Superior temporal gyrus (tissue), 1 donor: ENCODE results near the gene PRKCH.

ENCODE experiments used
- DNase-seq: peaks from one replicate; pipeline ENCODE4 v3.0.0-alpha.2; 2016; ENCODE audit errors: extremely low spot score

PRKCH gene

DNA sequence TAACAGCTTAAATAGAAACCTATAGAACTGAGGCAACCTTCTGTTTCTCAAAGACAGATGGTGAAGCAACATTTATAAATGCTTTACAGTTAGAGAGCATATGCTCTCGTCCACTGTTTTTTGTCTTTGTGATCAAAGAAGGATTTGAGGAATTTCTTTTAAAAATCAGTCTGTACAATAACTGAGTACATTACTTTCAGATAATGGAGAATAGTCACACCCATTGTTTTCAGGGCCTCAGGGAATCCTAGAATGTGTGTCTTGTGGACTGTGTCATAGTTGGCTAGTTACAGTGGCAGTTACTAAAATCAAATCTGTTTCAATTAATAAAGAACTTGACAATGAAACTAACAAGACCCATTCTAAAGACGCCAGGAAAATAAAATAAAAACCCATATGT lies 107.9 kb downstream of the PRKCH start:
- no peak for DNase-seq

DNA sequence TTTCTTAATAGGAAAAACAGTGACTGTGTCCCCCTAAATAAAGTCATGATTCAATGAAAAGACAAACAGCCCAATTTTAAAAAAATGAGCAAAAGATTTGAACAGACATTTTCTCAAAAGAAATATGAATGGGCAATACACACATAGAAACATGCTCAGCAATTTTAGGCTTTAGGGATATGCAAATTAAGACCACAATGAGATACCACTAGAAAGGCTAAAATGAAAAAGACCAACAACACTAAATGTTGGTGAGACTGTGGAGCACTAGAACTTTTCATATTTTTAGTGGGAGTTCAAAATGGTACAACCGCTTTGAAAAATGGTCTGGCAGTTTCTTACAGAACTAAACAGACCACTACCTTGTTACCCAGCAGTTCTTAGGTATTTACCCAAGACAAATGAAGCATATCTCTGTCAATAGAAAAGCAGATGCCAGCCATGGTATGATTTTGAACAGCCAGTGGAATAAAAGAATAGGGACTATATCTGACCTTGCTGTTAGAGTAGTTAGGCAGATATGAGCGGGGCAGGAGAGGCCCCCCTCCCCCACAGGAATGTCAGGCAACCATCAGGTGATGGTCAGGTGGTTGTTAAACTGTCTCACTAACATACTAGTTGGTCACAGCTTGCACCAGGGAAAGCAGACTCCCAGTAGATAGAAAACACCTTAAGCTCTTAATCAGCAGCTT lies 108.8 kb downstream of the PRKCH start:
- no peak for DNase-seq

DNA sequence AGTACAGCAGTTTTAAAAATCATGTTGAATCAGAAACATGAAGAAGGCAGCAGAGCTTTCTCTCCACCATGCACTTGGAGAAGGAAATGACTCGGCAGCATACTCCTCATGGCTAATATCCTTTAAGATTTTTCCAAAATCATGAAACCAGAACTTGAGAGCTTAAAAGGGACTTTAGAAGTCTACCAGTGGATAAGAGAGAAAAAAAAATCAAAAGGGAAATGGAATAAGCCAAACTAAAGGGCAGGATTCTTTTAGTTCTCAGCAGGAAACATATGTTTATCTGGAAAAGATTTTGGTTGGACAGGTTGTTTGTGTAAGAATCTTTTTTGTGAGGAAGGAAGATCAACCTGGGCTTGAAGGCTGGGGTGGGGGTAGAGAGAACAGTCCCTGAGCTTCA lies 111.8 kb downstream of the PRKCH start:
- no peak for DNase-seq

DNA sequence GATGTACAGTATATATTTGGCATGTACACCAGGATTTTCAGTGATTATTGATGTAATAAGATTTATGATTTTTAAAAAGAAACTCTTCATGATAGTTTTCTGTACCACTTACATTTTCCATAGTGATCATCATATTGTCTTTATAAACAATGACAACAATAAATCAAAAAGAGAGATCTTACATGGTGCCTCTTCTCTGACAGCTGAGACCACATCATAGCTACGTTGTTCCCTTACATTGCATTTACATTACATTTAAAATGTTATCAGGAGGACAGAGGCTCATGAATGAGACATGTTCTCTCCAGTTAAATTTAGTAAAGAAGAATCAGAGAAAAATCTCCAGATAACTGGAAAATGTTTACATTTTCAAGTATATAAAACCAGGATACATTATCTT lies 112.4 kb downstream of the PRKCH start:
- DNase-seq = no peak

DNA sequence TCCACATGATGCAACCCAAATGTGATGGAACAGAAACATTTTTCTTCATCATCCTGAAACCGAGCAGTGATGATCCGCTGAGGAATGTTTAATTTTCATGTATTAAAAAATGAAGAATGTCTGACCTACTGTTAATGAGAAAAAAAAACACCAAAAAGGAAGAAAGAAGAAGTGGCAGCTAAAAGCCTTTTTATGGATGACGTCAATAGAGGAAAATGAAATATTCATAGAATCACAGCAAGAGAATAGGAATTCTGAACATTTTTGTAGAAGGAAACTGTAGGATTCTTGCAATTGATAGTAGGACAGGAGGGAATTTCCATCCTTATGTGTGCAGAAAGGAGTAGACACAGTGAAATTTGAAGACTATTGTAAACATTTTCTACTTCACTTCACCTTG lies 112.9 kb downstream of the PRKCH start:
- no peak for DNase-seq

DNA sequence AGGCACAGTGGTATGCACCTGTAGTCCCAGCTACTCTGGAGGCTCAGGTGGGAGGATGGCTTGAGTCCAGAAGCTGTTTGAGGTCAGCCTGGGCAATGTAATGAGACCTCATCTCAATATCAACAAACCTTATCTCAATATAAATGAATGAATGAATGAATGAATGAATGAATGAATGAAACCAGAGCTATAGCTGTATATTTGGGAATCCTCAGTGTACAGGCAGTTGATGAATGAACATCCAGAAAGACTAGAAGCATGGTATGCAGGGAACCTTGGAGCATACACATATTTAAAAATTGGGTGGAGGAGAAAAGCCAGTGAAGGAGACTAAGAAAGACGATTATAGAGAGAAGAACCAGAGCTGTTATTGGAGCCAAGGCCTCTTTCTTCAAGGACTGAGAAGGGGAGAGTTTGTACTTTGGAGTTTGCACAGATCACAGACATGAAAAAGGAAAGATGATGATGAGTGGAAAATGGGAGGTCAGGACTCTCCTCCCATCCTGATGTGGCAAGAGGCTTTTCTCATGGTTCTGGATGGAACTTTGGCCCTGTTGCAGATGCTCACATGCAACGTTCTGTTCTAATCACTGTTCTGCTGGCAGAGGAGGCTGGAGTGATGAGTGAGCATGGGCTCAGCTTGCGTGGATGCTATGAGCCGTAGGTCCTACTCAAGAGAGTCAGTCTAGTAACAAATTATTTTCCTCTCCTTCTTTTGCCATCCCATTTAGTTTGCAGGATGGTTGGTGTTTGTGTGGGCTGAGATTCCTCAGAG lies 114.4 kb downstream of the PRKCH start:
- DNase-seq = no peak

DNA sequence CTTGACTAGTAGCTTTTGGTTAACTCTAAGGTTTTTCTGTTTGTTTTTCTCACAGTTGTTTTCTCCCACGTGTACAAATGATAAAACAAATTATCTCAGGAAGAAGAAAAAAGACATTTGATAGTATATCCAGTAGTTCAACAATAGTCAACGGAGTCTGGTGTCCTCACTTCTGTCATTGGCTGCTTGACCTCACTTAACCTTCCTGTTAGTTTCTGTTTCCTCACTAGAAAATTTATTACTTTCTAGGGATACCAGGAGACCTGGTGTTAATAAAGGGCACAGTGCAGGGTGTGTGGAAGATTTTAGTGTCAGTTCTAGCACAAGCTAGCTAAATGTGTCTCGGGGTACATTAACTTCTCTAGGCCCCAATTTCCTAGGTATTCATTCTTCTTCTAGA lies 116.0 kb downstream of the PRKCH start:
- no peak for DNase-seq

DNA sequence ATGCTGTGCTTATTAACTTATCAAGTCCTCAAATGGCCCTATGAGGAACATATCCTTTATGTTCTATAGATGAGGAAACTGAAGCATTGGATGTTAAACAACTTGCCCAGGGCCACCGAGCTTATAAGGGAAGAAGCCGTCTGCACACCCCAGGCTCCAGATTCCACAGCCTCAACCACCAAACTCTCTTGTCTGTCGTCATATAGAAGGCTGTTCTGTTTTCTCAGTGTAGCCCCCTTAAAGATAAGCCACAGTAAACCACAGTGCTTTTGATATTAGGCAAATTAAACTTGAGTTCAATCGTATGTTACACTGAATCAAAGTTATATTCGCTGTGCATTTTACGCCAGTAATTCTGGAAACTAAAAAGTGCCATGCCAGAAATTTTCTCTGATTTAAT lies 116.7 kb downstream of the PRKCH start:
- DNase-seq = no peak

DNA sequence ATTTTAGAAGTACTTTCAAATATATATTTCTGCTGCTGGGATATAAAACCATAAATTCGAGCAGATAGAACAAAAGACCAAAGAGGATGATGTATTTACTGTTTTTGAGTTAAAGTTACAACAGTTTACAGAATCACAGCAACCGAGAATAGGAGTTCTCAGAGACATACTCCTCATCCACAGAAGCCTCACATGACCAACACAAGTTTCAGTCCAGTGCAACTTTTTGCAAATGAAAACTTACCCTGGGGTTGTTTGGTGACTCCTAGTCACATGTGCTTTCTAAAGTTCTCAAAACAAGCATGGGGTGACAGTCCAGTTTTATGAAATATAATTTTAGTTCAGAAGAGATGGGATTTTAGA lies 117.1 kb downstream of the PRKCH start:
- DNase-seq = no peak

DNA sequence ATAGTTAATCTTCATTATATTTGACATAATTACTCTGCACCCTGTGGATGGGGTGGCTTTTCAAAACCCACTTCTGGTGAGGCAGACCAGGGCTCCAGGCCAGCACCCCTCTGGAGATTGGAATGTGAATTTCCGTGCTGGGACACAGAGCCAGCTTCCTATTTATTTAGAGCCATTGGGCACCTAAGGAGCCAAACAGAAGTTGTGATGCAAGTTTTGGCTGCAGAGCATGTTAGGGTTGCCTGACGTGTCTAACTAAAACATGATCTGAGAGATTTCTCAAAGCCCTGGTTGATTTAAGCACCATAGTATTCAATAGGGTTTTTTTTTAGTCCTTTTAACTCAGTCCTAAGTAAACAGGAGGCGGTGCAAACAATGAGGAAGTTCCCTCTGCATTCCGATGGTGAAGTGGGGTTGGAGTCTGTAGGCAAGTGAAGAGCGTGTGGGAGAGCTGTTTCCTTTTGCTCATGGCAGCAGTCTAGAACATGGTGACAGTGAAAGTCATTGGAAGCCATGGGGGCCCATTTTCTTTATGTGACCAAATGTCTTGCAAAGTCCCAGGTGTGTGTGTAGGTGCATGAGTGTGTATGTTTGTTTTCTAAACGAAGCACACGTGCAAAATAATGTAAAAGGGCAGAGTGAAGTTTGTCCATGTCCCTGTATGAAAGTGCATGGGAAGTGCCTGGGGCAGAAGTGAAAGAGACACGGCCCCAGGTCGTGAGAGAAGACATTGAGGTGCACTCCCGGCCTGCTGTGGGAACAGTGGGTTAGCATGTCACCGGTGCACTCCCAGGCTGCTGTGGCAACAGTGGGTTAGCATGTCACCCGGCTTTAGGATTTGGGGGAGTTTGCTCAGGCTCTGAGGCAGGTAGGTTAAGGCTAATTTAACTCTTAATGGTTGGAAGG lies 117.7 kb downstream of the PRKCH start:
- DNase-seq = no peak

DNA sequence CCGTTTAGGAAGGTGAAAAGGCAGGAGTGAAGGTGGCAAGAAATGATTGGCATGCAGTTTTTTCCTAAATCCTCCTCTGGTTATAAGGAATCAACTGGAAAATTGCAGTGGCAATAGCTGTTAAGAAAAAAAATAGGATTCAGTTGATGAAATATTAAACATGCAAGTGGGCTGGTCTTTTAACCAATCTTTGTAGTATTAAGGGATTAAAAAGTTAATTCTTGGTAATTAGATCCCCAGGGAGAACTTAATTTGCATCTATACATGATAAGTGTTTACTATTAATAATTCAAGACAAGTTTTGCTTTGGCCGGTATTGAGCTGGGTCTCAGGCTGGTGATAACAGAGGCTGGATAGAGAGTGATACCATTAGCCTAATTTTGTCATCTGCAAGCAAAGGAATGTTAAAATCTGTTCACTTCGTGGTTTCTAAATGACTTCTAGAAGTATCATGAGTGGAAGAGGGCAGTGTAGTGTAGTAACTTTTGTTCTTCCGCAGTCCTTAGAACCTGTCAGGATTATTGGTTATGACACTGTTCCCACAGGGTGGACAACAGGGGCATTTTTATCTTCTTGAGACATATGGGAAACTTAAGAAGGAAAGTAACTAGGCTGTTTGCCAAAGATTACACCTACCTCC lies 118.5 kb downstream of the PRKCH start:
- no peak for DNase-seq

DNA sequence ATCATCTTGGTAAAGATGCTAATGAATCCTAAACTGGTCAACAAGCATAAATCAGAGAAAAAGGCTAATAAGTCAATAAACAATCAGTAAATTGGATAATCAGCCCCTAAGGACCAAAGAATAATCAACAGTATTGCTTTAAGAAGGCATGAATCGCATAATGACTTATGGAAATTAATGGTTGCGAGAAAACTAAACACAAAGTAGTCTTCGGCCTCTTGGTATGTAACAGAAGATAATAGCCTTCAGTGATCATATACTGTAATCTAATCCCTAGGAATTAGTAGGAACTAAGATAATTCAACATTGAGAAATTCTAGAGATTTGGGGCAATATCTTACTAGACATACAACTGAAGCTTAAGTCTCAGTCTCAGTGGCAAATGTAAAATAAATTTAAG lies 122.1 kb downstream of the PRKCH start:
- DNase-seq = no peak

DNA sequence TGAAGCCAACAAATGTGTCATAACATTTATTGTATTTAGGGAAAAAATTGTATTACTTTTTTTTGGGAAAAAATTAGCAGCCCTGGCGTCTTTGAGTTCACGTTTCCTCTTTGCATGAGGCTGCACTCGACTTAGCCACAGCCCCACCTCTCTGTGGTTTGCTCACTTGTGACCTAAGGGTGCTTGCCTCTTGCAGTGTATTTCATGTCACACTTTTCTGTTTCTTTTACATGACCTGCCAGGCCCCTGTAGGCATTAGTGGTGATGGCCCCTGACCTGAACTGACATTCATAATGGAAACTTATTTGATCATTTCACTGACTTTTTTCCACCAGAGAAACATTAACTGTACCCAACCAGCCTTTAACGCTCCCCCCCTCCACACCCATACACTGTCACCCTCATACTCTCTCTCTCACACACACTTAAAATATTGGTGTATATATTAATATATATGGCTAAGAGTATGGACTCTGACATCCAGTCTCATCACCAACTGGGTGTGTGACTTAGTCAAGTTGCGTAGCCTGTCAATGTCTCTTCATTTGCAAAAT lies 122.9 kb downstream of the PRKCH start:
- DNase-seq = no peak

DNA sequence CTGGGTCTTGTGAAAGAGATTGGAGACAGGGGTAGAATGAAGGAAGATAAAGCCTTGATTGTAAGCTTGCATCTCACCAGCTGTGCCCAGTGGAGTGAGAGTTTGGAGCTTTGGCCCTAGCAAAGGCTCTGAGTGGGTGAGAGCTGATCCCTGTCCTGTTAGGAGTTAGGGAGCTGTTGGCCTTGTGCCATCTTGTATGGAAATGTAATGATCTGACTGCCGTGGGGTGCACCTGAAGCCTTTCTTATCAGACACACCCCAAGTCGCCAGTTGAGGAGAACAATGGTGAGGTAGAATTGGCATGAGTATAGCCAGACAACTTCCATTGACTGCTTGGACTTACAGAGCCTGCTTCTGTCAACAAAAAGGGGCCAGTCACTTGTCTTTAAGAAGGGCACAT lies 130.1 kb downstream of the PRKCH start:
- DNase-seq = no peak

DNA sequence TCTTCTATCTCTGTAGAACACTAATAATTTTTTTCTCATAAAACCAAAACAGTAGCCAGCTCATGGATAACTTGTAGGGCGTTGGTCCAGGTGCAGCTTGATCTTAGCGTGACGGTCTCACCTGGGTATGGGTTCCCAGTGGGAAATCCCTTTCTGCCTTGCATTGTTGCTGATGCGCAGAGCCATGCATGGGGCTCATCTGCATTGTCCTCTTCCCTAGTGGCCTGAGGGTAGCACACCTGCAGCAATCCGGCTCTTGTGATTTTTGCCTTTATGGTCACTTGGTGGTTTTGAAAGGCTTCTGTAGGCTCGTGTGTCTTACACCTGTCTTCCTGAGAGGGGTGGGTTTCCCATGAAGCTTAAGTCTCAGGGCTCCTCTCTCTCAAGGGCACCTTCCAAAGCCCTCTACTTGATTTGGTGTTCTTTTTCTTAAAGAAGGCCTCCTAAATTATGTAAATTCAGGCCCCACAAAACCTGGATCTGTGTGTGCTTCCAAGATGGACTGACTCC lies 130.6 kb downstream of the PRKCH start:
- no peak for DNase-seq

DNA sequence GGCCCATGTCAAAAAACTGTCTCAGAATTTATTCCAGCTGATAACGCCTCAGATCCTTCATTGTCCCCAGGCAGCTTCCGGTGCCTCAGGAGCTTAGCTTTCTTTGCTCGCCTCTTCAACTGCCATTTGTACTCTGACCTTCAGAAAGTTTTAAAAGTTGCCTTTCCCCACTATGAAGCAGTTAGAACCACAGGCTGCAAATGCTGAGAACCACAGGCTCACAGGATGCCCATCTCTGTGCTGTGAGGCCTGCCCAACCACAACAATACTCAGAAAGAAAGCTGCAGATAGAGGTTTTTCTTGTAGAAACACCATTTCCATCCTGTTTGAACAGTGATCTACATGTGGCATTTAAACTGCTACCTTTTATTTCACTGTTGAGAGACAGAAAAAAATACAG lies 131.1 kb downstream of the PRKCH start:
- no peak for DNase-seq

DNA sequence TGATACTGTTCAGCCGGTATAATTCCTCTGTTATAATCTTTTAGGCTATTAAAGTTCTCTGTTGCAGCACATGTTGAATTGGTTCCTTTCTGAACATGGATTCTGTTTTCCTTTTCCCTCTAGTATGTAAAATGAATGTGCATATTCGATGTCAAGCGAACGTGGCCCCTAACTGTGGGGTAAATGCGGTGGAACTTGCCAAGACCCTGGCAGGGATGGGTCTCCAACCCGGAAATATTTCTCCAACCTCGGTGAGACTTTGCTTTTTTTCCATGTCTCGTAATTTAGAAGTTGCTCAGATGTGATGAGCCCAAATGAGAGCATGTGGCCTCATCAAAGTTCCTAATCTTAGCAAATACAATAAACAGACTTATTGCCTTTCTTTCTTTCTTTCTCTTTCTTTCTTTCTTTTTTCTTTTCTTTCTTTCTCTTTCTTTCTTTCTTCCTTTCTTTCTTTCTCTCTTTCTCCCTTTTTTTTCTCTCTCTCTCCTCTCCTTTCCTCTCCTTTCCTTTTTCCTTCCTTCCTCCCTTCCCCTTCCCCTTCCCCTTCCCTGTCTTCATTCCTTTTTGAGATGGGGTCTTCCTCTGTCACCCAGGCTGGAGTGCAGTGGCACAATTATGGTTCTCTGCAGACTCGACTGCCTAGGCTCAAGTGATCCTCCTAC lies 131.9 kb downstream of the PRKCH start:
- DNase-seq = no peak

DNA sequence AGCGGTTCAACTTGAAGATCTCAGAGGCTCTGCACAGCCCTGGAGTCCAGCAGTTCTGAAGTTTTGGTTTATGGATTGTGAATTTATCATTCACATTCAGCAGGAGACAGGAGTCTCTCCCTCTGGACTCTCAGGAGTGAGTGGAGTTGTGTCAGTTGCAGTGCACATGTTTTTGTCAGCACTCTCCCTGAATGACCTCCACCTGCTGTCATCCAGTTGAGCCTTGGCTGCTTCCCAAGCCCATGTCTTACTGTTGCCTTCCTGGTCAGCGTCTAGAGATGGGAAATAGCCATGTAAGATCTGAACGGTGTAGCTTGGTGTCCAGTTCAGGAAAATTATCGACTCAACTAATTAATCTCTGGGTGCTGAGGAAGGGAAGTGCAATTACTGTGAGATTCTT lies 133.2 kb downstream of the PRKCH start:
- no peak for DNase-seq

DNA sequence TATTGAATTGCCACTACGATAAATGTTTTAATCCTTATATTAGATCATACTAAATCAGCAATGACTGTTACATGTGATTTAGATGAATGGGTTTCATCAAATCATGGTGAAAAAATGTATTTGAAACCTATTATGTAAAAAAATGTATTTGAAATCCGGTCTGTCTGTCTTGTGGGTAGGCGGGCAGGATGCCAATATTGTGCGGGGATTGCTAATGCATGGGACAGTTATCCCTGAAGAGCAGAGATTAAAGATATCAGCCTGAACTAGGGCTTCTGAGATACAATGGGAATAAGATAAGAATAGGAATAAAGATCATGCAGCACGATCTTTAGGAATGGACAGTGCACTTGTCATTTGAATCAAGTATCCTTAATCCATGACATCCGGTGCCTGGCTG lies 134.0 kb downstream of the PRKCH start:
- no peak for DNase-seq

DNA sequence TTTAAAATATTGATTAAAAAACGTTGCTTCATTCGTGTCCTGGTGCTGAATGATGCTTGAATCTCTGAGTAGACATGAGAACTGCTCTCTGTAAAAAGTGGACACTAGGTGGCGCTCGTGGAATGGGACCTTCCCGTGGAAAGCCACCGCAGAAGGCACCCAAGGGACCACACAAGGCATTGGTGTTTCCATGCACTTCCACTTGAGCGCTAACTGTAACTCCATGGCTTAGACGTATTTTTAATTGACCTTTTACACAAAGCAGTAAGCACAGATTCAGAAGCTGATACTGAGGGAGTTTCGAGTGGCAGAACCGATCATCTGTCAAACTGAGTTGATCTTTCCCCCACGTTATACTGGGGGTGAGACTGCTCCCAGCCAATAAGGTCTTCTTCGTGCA lies 135.3 kb downstream of the PRKCH start:
- peak; percentile 94 for DNase-seq

DNA sequence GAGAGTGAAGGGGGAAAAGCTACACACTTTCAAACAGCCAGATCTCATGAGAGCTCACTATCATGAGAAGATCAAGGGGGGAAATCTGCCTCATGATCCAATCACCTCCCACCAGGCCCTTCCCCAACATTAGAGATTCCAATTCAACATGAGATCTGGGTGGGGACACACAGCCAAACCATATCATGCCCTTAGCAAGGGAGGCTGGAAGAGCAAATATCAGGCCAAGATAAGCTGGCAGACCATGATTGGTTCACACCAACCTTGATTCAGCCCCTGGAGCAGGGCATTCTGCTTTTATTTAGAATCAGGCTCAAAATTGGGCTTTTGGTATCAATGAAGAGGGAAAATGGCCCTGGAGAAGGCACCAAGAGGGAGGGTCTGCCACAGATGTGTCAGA lies 137.4 kb downstream of the PRKCH start:
- DNase-seq = no peak
